Measurements from ENCODE around the gene AGBL1. TPM values are rescaled to one million over a fixed set of nuclear protein-coding genes. Genes with fewer than 3 reads are reported as not detected.

AGBL1 gene
- total and polyA plus RNA-seq, 2 donors (not counting 1 experiment from before 2014, with no cell fraction given): not detected

DNA sequence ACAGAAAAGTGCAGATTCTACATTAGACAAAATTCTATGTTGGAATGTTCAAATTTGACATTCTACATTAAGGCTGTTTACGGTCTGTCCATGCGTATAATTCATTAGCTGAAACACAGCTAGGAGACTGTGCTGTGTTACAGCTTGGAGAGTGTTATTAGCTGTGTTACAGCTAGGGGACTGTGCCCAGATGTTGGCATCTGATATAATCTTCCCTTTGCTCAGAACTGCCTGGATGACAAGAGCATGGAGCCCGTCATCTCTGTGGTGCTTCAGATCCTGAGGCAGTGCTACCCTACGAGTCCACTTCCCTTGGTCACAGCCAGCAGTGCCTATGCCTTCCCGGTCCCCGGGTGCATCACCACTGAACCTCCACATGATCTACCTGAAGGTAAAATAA is 177.0 kb downstream of the AGBL1 start:
- no peaks in the 10 kb centered on the region for H3K36me3 ChIP-seq (replicated peaks in 1 of 2; ENCODE audit: control extremely low read depth in 1 of 2, control insufficient read depth in 1 of 2, extremely low read depth in 1 of 2, insufficient read depth in 2 of 2, low read length in 1 of 2)
- POLR2A ChIA-PET: no interaction called here
- H3K27ac ChIP-seq (ENCODE audit: low read length in 2 of 2): no peak overlapping the region
- H3K9me3 Mint-ChIP-seq (ENCODE audit: insufficient read depth): no peaks in the 10 kb centered on the region
- intact Hi-C loops (cut with micrococcal nuclease): no loop called here
- peaks cover 0 to 3% (median 0%) of the 10 kb centered on the region in 3 donors for H3K9me3 ChIP-seq (ENCODE audit: control extremely low read depth in 1 of 3, control insufficient read depth in 2 of 3, insufficient read depth in 1 of 3, low read length in 2 of 3)
- H3K79me2 ChIP-seq (ENCODE audit: control insufficient read depth, insufficient read depth, low read length): no peaks in the 10 kb centered on the region
- WGBS (ENCODE audit: insufficient coverage): 91% methylated on average over 2 of the region's 6 CpGs
- H3K27me3 ChIP-seq (replicated peaks in 1 of 4; ENCODE audit: control extremely low read depth in 1 of 4, control insufficient read depth in 3 of 4, insufficient read depth in 4 of 4, low read length in 3 of 4): no peaks in the 10 kb centered on the region
- TF ChIP-seq, protein P1, sequence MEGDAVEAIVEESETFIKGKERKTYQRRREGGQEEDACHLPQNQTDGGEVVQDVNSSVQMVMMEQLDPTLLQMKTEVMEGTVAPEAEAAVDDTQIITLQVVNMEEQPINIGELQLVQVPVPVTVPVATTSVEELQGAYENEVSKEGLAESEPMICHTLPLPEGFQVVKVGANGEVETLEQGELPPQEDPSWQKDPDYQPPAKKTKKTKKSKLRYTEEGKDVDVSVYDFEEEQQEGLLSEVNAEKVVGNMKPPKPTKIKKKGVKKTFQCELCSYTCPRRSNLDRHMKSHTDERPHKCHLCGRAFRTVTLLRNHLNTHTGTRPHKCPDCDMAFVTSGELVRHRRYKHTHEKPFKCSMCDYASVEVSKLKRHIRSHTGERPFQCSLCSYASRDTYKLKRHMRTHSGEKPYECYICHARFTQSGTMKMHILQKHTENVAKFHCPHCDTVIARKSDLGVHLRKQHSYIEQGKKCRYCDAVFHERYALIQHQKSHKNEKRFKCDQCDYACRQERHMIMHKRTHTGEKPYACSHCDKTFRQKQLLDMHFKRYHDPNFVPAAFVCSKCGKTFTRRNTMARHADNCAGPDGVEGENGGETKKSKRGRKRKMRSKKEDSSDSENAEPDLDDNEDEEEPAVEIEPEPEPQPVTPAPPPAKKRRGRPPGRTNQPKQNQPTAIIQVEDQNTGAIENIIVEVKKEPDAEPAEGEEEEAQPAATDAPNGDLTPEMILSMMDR (IDR thresholded peaks at IDR 0.05): no peak
- no peak for TF ChIP-seq EZH2 (IDR thresholded peaks at IDR 0.05; ENCODE audit: borderline replicate concordance, insufficient read depth, low read depth, low read length, poor library complexity, severe bottlenecking)
- DNase-seq (no peak), ATAC-seq (ENCODE audit: low read depth) (no peak)
- no peaks in the 10 kb centered on the region for H3K27me3 Mint-ChIP-seq
- H2AFZ ChIP-seq (ENCODE audit: insufficient read depth, low read depth, low read length, poor library complexity, severe bottlenecking): no peak overlapping the region
- no peaks in the 10 kb centered on the region for H3K4me1 ChIP-seq (ENCODE audit: control insufficient read depth in 2 of 2, insufficient read depth in 2 of 2, low read length in 2 of 2)
- H3K4me1 Mint-ChIP-seq: no peaks in the 10 kb centered on the region
- no peaks in the 10 kb centered on the region for H4K20me1 ChIP-seq (ENCODE audit: control insufficient read depth, insufficient read depth, low read length, poor library complexity, severe bottlenecking)
- no peak overlapping the region for H3K9ac ChIP-seq (ENCODE audit: low read length)
- CTCF ChIA-PET: no interaction called here
- H3K4me2 ChIP-seq (replicated peaks; ENCODE audit: low read depth, low read length, poor library complexity, severe bottlenecking): no peak overlapping the region
- no peak overlapping the region for H3K27ac Mint-ChIP-seq
- no peak overlapping the region for H3K4me3 ChIP-seq (ENCODE audit: control extremely low read depth in 1 of 5, extremely low read depth in 1 of 5, insufficient read depth in 1 of 5, low read depth in 2 of 5, low read length in 4 of 5)
- H3K4me3 Mint-ChIP-seq: no peak overlapping the region

DNA sequence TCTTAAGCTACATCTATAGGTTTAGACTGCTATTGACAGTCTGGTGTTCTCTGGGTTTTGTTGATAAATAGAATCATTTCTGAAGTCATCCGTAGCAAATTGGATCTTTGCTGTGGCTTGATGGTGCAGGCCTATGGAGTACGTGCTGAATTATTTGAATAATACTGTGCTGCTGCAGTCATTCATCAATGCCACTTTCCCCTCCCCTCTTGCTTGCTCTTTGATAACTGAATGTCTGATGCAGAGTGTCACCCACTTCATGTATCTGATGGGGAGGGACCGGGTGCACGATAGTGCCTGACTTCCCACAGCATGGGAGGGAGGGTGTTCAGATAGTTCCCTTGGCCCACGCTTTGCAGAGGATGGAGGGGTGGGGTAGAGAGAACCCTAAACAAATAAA is 179.9 kb downstream of the AGBL1 start:
- ATAC-seq (ENCODE audit: low read depth) (no peak), DNase-seq (no peak)
- H3K4me1 Mint-ChIP-seq: no peaks in the 10 kb centered on the region
- no peak overlapping the region for H3K4me3 ChIP-seq (ENCODE audit: control extremely low read depth in 1 of 5, extremely low read depth in 1 of 5, insufficient read depth in 1 of 5, low read depth in 2 of 5, low read length in 4 of 5)
- H3K79me2 ChIP-seq (ENCODE audit: control insufficient read depth, insufficient read depth, low read length): no peaks in the 10 kb centered on the region
- CTCF ChIA-PET: no interaction called here
- no peaks in the 10 kb centered on the region for H3K27me3 ChIP-seq (replicated peaks in 1 of 4; ENCODE audit: control extremely low read depth in 1 of 4, control insufficient read depth in 3 of 4, insufficient read depth in 4 of 4, low read length in 3 of 4)
- H3K9me3 Mint-ChIP-seq (ENCODE audit: insufficient read depth): no peaks in the 10 kb centered on the region
- H3K4me3 Mint-ChIP-seq: no peak overlapping the region
- H3K27ac Mint-ChIP-seq: no peak overlapping the region
- no peak overlapping the region for H3K4me2 ChIP-seq (replicated peaks; ENCODE audit: low read depth, low read length, poor library complexity, severe bottlenecking)
- H3K36me3 ChIP-seq (replicated peaks in 1 of 2; ENCODE audit: control extremely low read depth in 1 of 2, control insufficient read depth in 1 of 2, extremely low read depth in 1 of 2, insufficient read depth in 2 of 2, low read length in 1 of 2): no peaks in the 10 kb centered on the region
- H3K27me3 Mint-ChIP-seq: no peaks in the 10 kb centered on the region
- no peak overlapping the region for H3K27ac ChIP-seq (ENCODE audit: low read length in 2 of 2)
- H4K20me1 ChIP-seq (ENCODE audit: control insufficient read depth, insufficient read depth, low read length, poor library complexity, severe bottlenecking): no peaks in the 10 kb centered on the region
- 100% methylated on average over 1 of the region's 5 CpGs for WGBS (ENCODE audit: insufficient coverage)
- peaks cover 0 to 3% (median 0%) of the 10 kb centered on the region in 3 donors for H3K9me3 ChIP-seq (ENCODE audit: control extremely low read depth in 1 of 3, control insufficient read depth in 2 of 3, insufficient read depth in 1 of 3, low read length in 2 of 3)
- H3K4me1 ChIP-seq (ENCODE audit: control insufficient read depth in 2 of 2, insufficient read depth in 2 of 2, low read length in 2 of 2): no peaks in the 10 kb centered on the region
- no peak for TF ChIP-seq EZH2 (IDR thresholded peaks at IDR 0.05; ENCODE audit: borderline replicate concordance, insufficient read depth, low read depth, low read length, poor library complexity, severe bottlenecking)
- TF ChIP-seq, protein P1 (IDR thresholded peaks at IDR 0.05): no peak
- POLR2A ChIA-PET: no interaction called here
- no peak overlapping the region for H3K9ac ChIP-seq (ENCODE audit: low read length)
- intact Hi-C loops (cut with micrococcal nuclease): no loop called here
- no peak overlapping the region for H2AFZ ChIP-seq (ENCODE audit: insufficient read depth, low read depth, low read length, poor library complexity, severe bottlenecking)

Measured in B cell (primary cell).